ENCODE results near the gene LONRF2. TPM values are rescaled to one million over a fixed set of nuclear protein-coding genes. Genes with fewer than 3 reads are reported as not detected.

The LONRF2 gene
- polyA plus RNA-seq, 1 donor from 2014 or later = not detected

GRCh38 chr2:100320547-100321178 lies 1.6 kb downstream of the LONRF2 start:
- peaks cover 43% of the 10 kb centered on the region for H3K27me3 Mint-ChIP-seq
- H3K27ac Mint-ChIP-seq = no peak overlapping the region
- H3K4me1 Mint-ChIP-seq = peaks cover 0 to 8% (median 0%) of the 10 kb centered on the region in 3 donors
- H3K4me3 Mint-ChIP-seq = peak overlapping the region in 3 of 4 donors; percentile 46 to 78 (median 66)
- no peaks in the 10 kb centered on the region for H3K36me3 Mint-ChIP-seq
- peaks cover 5 to 14% (median 8%) of the 10 kb centered on the region in 3 donors for H3K9me3 Mint-ChIP-seq

- H3K36me3 Mint-ChIP-seq = peaks cover 1% of the 10 kb centered on the region
- peaks cover 0 to 8% (median 0%) of the 10 kb centered on the region in 3 donors for H3K4me1 Mint-ChIP-seq
- no peak overlapping the region for H3K27ac Mint-ChIP-seq
- no peak overlapping the region for H3K4me3 Mint-ChIP-seq
- H3K9me3 Mint-ChIP-seq = peaks cover 7 to 14% (median 8%) of the 10 kb centered on the region in 3 donors
- peaks cover 27% of the 10 kb centered on the region for H3K27me3 Mint-ChIP-seq
Measured at GRCh38 chr2:100317634-100318033, 4.7 kb downstream of the LONRF2 start.

- H3K36me3 Mint-ChIP-seq = peaks cover 1% of the 10 kb centered on the region
- peaks cover 0 to 2% (median 1%) of the 10 kb centered on the region in 3 donors for H3K9me3 Mint-ChIP-seq
- no peak overlapping the region for H3K4me3 Mint-ChIP-seq
- no peaks in the 10 kb centered on the region for H3K4me1 Mint-ChIP-seq
- H3K27me3 Mint-ChIP-seq = peaks cover 4% of the 10 kb centered on the region
- no peak overlapping the region for H3K27ac Mint-ChIP-seq
Measured at GRCh38 chr2:100309973-100310719, 12.2 kb downstream of the LONRF2 start.

GRCh38 chr2:100309311-100309710 lies 13.0 kb downstream of the LONRF2 start:
- H3K36me3 Mint-ChIP-seq = peaks cover 1% of the 10 kb centered on the region
- no peak overlapping the region for H3K4me3 Mint-ChIP-seq
- H3K9me3 Mint-ChIP-seq = peaks cover 0 to 2% (median 1%) of the 10 kb centered on the region in 3 donors
- no peaks in the 10 kb centered on the region for H3K4me1 Mint-ChIP-seq
- H3K27ac Mint-ChIP-seq = no peak overlapping the region
- H3K27me3 Mint-ChIP-seq = peaks cover 4% of the 10 kb centered on the region

- H3K4me1 Mint-ChIP-seq = peaks cover 0 to 1% (median 0%) of the 10 kb centered on the region in 3 donors
- no peaks in the 10 kb centered on the region for H3K36me3 Mint-ChIP-seq
- H3K4me3 Mint-ChIP-seq = no peak overlapping the region
- no peak overlapping the region for H3K27ac Mint-ChIP-seq
- H3K27me3 Mint-ChIP-seq = peaks cover 8% of the 10 kb centered on the region
- peaks cover 1 to 6% (median 6%) of the 10 kb centered on the region in 3 donors for H3K9me3 Mint-ChIP-seq
Measured at GRCh38 chr2:100303744-100304143, 18.6 kb downstream of the LONRF2 start.

- H3K27me3 Mint-ChIP-seq = peaks cover 8% of the 10 kb centered on the region
- no peak overlapping the region for H3K4me3 Mint-ChIP-seq
- peaks cover 1 to 6% (median 6%) of the 10 kb centered on the region in 3 donors for H3K9me3 Mint-ChIP-seq
- no peaks in the 10 kb centered on the region for H3K36me3 Mint-ChIP-seq
- no peak overlapping the region for H3K27ac Mint-ChIP-seq
- H3K4me1 Mint-ChIP-seq = peaks cover 0 to 1% (median 0%) of the 10 kb centered on the region in 3 donors
Measured at GRCh38 chr2:100302585-100302892, 19.8 kb downstream of the LONRF2 start.

GRCh38 chr2:100301881-100302584 lies 20.3 kb downstream of the LONRF2 start:
- Mint-ChIP-seq H3K4me1 (peaks cover 0 to 1% (median 0%) of the 10 kb centered on the region in 3 donors), H3K27ac (no peak overlapping the region), H3K9me3 (peaks cover 1 to 6% (median 6%) of the 10 kb centered on the region in 3 donors), H3K36me3 (no peaks in the 10 kb centered on the region), H3K27me3 (peaks cover 8% of the 10 kb centered on the region), H3K4me3 (no peak overlapping the region)

- Mint-ChIP-seq H3K27ac (no peak overlapping the region), H3K27me3 (peaks cover 8% of the 10 kb centered on the region), H3K4me3 (no peak overlapping the region), H3K36me3 (no peaks in the 10 kb centered on the region), H3K4me1 (peaks cover 0 to 1% (median 0%) of the 10 kb centered on the region in 3 donors), H3K9me3 (peaks cover 0 to 6% (median 6%) of the 10 kb centered on the region in 3 donors)
Measured at GRCh38 chr2:100299548-100299947, 22.8 kb downstream of the LONRF2 start.

GRCh38 chr2:100297511-100297910 lies 24.8 kb downstream of the LONRF2 start:
- H3K27me3 Mint-ChIP-seq = peaks cover 15% of the 10 kb centered on the region
- H3K4me1 Mint-ChIP-seq = peaks cover 0 to 1% (median 0%) of the 10 kb centered on the region in 3 donors
- H3K9me3 Mint-ChIP-seq = peaks cover 0 to 2% (median 0%) of the 10 kb centered on the region in 3 donors
- no peaks in the 10 kb centered on the region for H3K36me3 Mint-ChIP-seq
- no peak overlapping the region for H3K4me3 Mint-ChIP-seq
- no peak overlapping the region for H3K27ac Mint-ChIP-seq

GRCh38 chr2:100294162-100294497 lies 28.2 kb downstream of the LONRF2 start:
- Mint-ChIP-seq H3K27ac (no peak overlapping the region), H3K9me3 (peaks cover 0 to 1% (median 0%) of the 10 kb centered on the region in 3 donors), H3K36me3 (no peaks in the 10 kb centered on the region)

GRCh38 chr2:100293341-100294161 lies 28.8 kb downstream of the LONRF2 start:
- H3K27me3 Mint-ChIP-seq = peaks cover 11% of the 10 kb centered on the region
- H3K27ac Mint-ChIP-seq = no peak overlapping the region
- peaks cover 0 to 2% (median 0%) of the 10 kb centered on the region in 3 donors for H3K4me1 Mint-ChIP-seq
- no peak overlapping the region for H3K4me3 Mint-ChIP-seq
- no peaks in the 10 kb centered on the region for H3K9me3 Mint-ChIP-seq
- H3K36me3 Mint-ChIP-seq = no peaks in the 10 kb centered on the region

More at GRCh38 chr2:100294162-100294497, 28.2 kb downstream of the LONRF2 start:
- no peak overlapping the region for H3K4me3 Mint-ChIP-seq
- H3K4me1 Mint-ChIP-seq = peaks cover 0 to under 1% (median 0%) of the 10 kb centered on the region in 3 donors
- H3K27me3 Mint-ChIP-seq = peaks cover 11% of the 10 kb centered on the region

- Mint-ChIP-seq H3K27me3 (peaks cover 11% of the 10 kb centered on the region), H3K36me3 (no peaks in the 10 kb centered on the region), H3K9me3 (no peaks in the 10 kb centered on the region), H3K27ac (no peak overlapping the region), H3K4me1 (peaks cover 0 to 2% (median 2%) of the 10 kb centered on the region in 3 donors), H3K4me3 (no peak overlapping the region)
Measured at GRCh38 chr2:100292022-100292580, 30.2 kb downstream of the LONRF2 start.

GRCh38 chr2:100291152-100291970 lies 30.9 kb downstream of the LONRF2 start:
- Mint-ChIP-seq H3K27ac (no peak overlapping the region), H3K4me1 (peaks cover 0 to 2% (median 2%) of the 10 kb centered on the region in 3 donors), H3K4me3 (no peak overlapping the region), H3K9me3 (no peaks in the 10 kb centered on the region), H3K36me3 (no peaks in the 10 kb centered on the region), H3K27me3 (peaks cover 11% of the 10 kb centered on the region)

Data from IgD-negative memory B cell (primary cell).